K562 (cell line): ENCODE measurements around the gene HUNK. TPM values are rescaled to one million over a fixed set of nuclear protein-coding genes. Genes with fewer than 3 reads are reported as not detected.

Source experiments
- AFF4 ChIP-seq: sonication (generic); formaldehyde crosslinking; IDR thresholded peaks from 2 replicates; pipeline ENCODE4 v1.8.0; 2023; ENCODE audit warnings: mild to moderate bottlenecking, missing genetic modification reagents
- ARNT ChIP-seq, 2 experiments: fragments of 450-650 bp; IDR thresholded peaks; 2 replicates each; pipeline ENCODE4 v1.6.1; 2016; ENCODE audit warnings: mild to moderate bottlenecking in 1 of 2
- ATF6 ChIP-seq: sonication (generic); formaldehyde crosslinking; IDR thresholded peaks from 2 replicates; pipeline ENCODE4 v1.4.0; 2020; ENCODE audit warnings: mild to moderate bottlenecking, missing genetic modification reagents
- CREB1 ChIP-seq, 2 experiments: sonication (generic) in 1 of 2; formaldehyde crosslinking in 1 of 2; IDR thresholded peaks; 2 replicates each; pipeline versions ENCODE4 v1.6.1 to v1.8.0; 2012 to 2022; ENCODE audit warnings: inconsistent platforms in 1 of 2, mild to moderate bottlenecking in 1 of 2, missing genetic modification reagents in 1 of 2, moderate library complexity in 1 of 2
- DIDO1 ChIP-seq: fragments of 450-650 bp; IDR thresholded peaks from 2 replicates; pipeline ENCODE4 v1.6.1; 2016; ENCODE audit warnings: low read depth, missing biosample characterization, missing genetic modification characterization
- HMG20B ChIP-seq: fragments of 250-450 bp; sonication (Bioruptor Pico); IDR thresholded peaks from 2 replicates; pipeline ENCODE4 v1.5.0; 2021; ENCODE audit warnings: mild to moderate bottlenecking
- HMGN3 ChIP-seq: IDR thresholded peaks from 2 replicates; pipeline ENCODE4 v1.6.1; 2011; ENCODE audit warnings: borderline replicate concordance, low read depth, mild to moderate bottlenecking, mixed read lengths, low read length; ENCODE audit not compliant: insufficient read length; ENCODE audit errors: extremely low read depth
- MTF1 ChIP-seq: fragments of 250-450 bp; sonication (Bioruptor Pico); IDR thresholded peaks from 2 replicates; pipeline ENCODE4 v1.9.0; 2021; ENCODE audit warnings: moderate library complexity, mild to moderate bottlenecking, inconsistent platforms, borderline replicate concordance
- NFE2L1 ChIP-seq: fragments of 450-650 bp; IDR thresholded peaks from 2 replicates; pipeline ENCODE4 v1.6.1; 2016; ENCODE audit warnings: missing genetic modification characterization, low read depth, mild to moderate bottlenecking, missing compliant biosample characterization, moderate library complexity, borderline replicate concordance
- NFXL1 ChIP-seq: fragments of 450-650 bp; formaldehyde crosslinking; IDR thresholded peaks from 2 replicates; pipeline ENCODE4 v1.4.0; 2021; ENCODE audit warnings: mild to moderate bottlenecking
- SMC3 ChIP-seq: conservative IDR thresholded peaks from 2 replicates; pipeline ENCODE4 v1.6.1; 2011; ENCODE audit warnings: low read depth, low read length, improper control_type of control experiment; ENCODE audit not compliant: insufficient read depth
- SNIP1 ChIP-seq: fragments of 450-650 bp; IDR thresholded peaks from 2 replicates; pipeline ENCODE4 v1.7.1; 2017; ENCODE audit warnings: low read depth, mild to moderate bottlenecking
- ZNF133 ChIP-seq: fragments of 250-450 bp; sonication (Bioruptor Pico); IDR thresholded peaks from 2 replicates; pipeline ENCODE4 v1.4.0; 2020; ENCODE audit warnings: mild to moderate bottlenecking
- ZNF280B ChIP-seq: fragments of 250-450 bp; sonication (Bioruptor Pico); IDR thresholded peaks from 2 replicates; pipeline ENCODE4 v1.5.1; 2021; ENCODE audit warnings: mild to moderate bottlenecking
- ZNF41 ChIP-seq: fragments of 250-450 bp; sonication (Bioruptor Pico); conservative IDR thresholded peaks from 2 replicates; pipeline ENCODE4 v1.4.0; 2020; ENCODE audit warnings: mild to moderate bottlenecking
- polyA plus RNA-seq, 8 experiments: library from polyadenylated mRNA; depleted of rRNA in 4 of 8; stranded (reverse) in 5 of 8; unstranded in 3 of 8; fragments of >200 nt; fragmentation: Nextera tagmentation in 2 of 8; fragmentation: Illumina TruSeq in 1 of 8; extraction: Ambion mirVana in 2 of 8; extraction: Trizol in 1 of 8; gene quantifications; 2 replicates each; pipeline versions ENCODE4 v1.2.1 to v1.2.3, GENCODE V29; 2011 to 2014; ENCODE audit warnings: inconsistent platforms in 1 of 8, missing spikeins in 1 of 8
- total RNA-seq, 7 experiments: library from RNA; depleted of rRNA in 6 of 7; stranded (reverse); fragments of >200 nt in 6 of 7; fragmentation: Illumina TruSeq in 2 of 7; extraction: Trizol in 2 of 7; gene quantifications; 2 replicates each; pipeline versions ENCODE4 v1.2.1 to v1.2.3, GENCODE V29; 2011 to 2021; ENCODE audit warnings: low replicate concordance in 1 of 7

The HUNK gene
- total and polyA plus RNA-seq, 9 of the 15 experiments (the other 6 are each of a cell fraction or from before 2014, with no cell fraction given) = not detected

GRCh38 chr21:31964692-31965091 lies 91.9 kb downstream of the HUNK start (continued):
- TF ChIP-seq ZNF41 (CRISPR knock-in tag) (no peak), CREB1 (IDR thresholded peaks at IDR 0.05) (no peak), CREB1 (CRISPR knock-in tag; IDR thresholded peaks at IDR 0.05) (no peak), DIDO1 (no peak), ATF6 (CRISPR knock-in tag) (no peak), SMC3 (no peak), ARNT (IDR thresholded peaks at IDR 0.05) (no peak), NFE2L1 (no peak), ZNF133 (no peak), MTF1 (CRISPR knock-in tag) (no peak), HMGN3 (no peak), AFF4 (no peak), SNIP1 (no peak), NFXL1 (CRISPR knock-in tag) (no peak), HMG20B (CRISPR knock-in tag) (no peak), ZNF280B (CRISPR knock-in tag) (no peak)
